ENCODE measurements around the gene NUDT9. TPM values are rescaled to one million over a fixed set of nuclear protein-coding genes. Genes with fewer than 3 reads are reported as not detected.
A peak's percentile ranks its signal among the peaks of the same experiment; 100 is the strongest.
"Not testable (repeated sequence)": the region's sequence is repeated elsewhere in the genome, so short reads cannot be mapped to it uniquely, and the experiment has no call there.

Gene NUDT9
- total and polyA plus RNA-seq, 2 experiments from 2014 or later = 35.8 to 62.3 TPM

- Histone ChIP-seq H3K4me3 (no peak overlapping the region), H3K79me2 (peaks cover 8% of the 10 kb centered on the region), H4K20me1 (ENCODE audit: insufficient read depth, poor library complexity, severe bottlenecking) (no peaks in the 10 kb centered on the region), H3K4me2 (no peak overlapping the region), H3K4me1 (ENCODE audit: insufficient read depth) (no peaks in the 10 kb centered on the region), H3K9me3 (ENCODE audit: low read depth) (no peaks in the 10 kb centered on the region), H2AFZ (no peak overlapping the region), H3K36me3 (replicated peaks; ENCODE audit: insufficient read depth, low read depth) (no peaks in the 10 kb centered on the region), H3K9me2 (replicated peaks; ENCODE audit: insufficient read depth) (no peaks in the 10 kb centered on the region), H3K27me3 (no peaks in the 10 kb centered on the region), H3K27ac (no peak overlapping the region)
- WGBS (ENCODE audit: low lambda C conversion rate, missing lambda C conversion rate) = 84% methylated on average over 1 of the region's 1 CpG
- DNase-seq (ENCODE audit: low spot score) = no peak
- TF ChIP-seq EZH2 (IDR thresholded peaks at IDR 0.05; ENCODE audit: borderline replicate concordance) (no peak), CTCF (IDR thresholded peaks at IDR 0.05; ENCODE audit: poor library complexity) (no peak), EZH2phosphoT487 (IDR thresholded peaks at IDR 0.05; ENCODE audit: low read depth, severe bottlenecking, unreplicated experiment) (no peak)
Measured at GRCh38 chr4:87444741-87445140, 22.4 kb downstream of the NUDT9 start.

GRCh38 chr4:87445964-87446363 is 23.6 kb downstream of the NUDT9 start:
- WGBS (ENCODE audit: low lambda C conversion rate, missing lambda C conversion rate) = 75% methylated on average over 3 of the region's 3 CpGs
- no peak overlapping the region for H3K4me2 ChIP-seq
- H3K9me3 ChIP-seq (ENCODE audit: low read depth) = no peaks in the 10 kb centered on the region
- H3K4me1 ChIP-seq (ENCODE audit: insufficient read depth) = no peaks in the 10 kb centered on the region
- H3K27me3 ChIP-seq = no peaks in the 10 kb centered on the region
- no peak overlapping the region for H2AFZ ChIP-seq
- no peaks in the 10 kb centered on the region for H3K36me3 ChIP-seq (replicated peaks; ENCODE audit: insufficient read depth, low read depth)
- no peaks in the 10 kb centered on the region for H4K20me1 ChIP-seq (ENCODE audit: insufficient read depth, poor library complexity, severe bottlenecking)
- peak overlapping the region; percentile 51 for H3K27ac ChIP-seq
- H3K79me2 ChIP-seq = peaks cover 10% of the 10 kb centered on the region
- H3K4me3 ChIP-seq = no peak overlapping the region
- H3K9me2 ChIP-seq (replicated peaks; ENCODE audit: insufficient read depth) = no peaks in the 10 kb centered on the region
- TF ChIP-seq CTCF (IDR thresholded peaks at IDR 0.05; ENCODE audit: poor library complexity) (no peak), EZH2 (IDR thresholded peaks at IDR 0.05; ENCODE audit: borderline replicate concordance) (no peak), EZH2phosphoT487 (IDR thresholded peaks at IDR 0.05; ENCODE audit: low read depth, severe bottlenecking, unreplicated experiment) (no peak)
- no peak for DNase-seq (ENCODE audit: low spot score)

- not testable (repeated sequence) for H3K4me1 ChIP-seq (ENCODE audit: insufficient read depth); H3K27me3 ChIP-seq; H3K36me3 ChIP-seq (replicated peaks; ENCODE audit: insufficient read depth, low read depth); H3K79me2 ChIP-seq; H3K4me2 ChIP-seq; H3K4me3 ChIP-seq; H3K9me2 ChIP-seq (replicated peaks; ENCODE audit: insufficient read depth); H3K9me3 ChIP-seq (ENCODE audit: low read depth); H4K20me1 ChIP-seq (ENCODE audit: insufficient read depth, poor library complexity, severe bottlenecking); H2AFZ ChIP-seq
- WGBS (ENCODE audit: low lambda C conversion rate, missing lambda C conversion rate) = 55% methylated on average over 6 of the region's 6 CpGs
- peak overlapping the region; percentile 51 for H3K27ac ChIP-seq
- DNase-seq (ENCODE audit: low spot score) = peak; percentile 35
Measured at GRCh38 chr4:87446375-87446774, 24.0 kb downstream of the NUDT9 start.

GRCh38 chr4:87451537-87451936 is 29.2 kb downstream of the NUDT9 start:
- Histone ChIP-seq H3K9me2 (replicated peaks; ENCODE audit: insufficient read depth) (no peaks in the 10 kb centered on the region), H3K4me2 (no peak overlapping the region), H3K36me3 (replicated peaks; ENCODE audit: insufficient read depth, low read depth) (no peaks in the 10 kb centered on the region), H2AFZ (no peak overlapping the region), H3K27ac (no peak overlapping the region), H3K79me2 (peaks cover 10% of the 10 kb centered on the region), H4K20me1 (ENCODE audit: insufficient read depth, poor library complexity, severe bottlenecking) (no peaks in the 10 kb centered on the region), H3K4me1 (ENCODE audit: insufficient read depth) (peaks cover 7% of the 10 kb centered on the region), H3K27me3 (no peaks in the 10 kb centered on the region), H3K4me3 (no peak overlapping the region), H3K9me3 (ENCODE audit: low read depth) (no peaks in the 10 kb centered on the region)
- no peak for DNase-seq (ENCODE audit: low spot score)
- TF ChIP-seq EZH2phosphoT487 (IDR thresholded peaks at IDR 0.05; ENCODE audit: low read depth, severe bottlenecking, unreplicated experiment) (no peak), CTCF (IDR thresholded peaks at IDR 0.05; ENCODE audit: poor library complexity) (no peak), EZH2 (IDR thresholded peaks at IDR 0.05; ENCODE audit: borderline replicate concordance) (no peak)
